Measurements from ENCODE around the gene UBAP2L. TPM values are rescaled to one million over a fixed set of nuclear protein-coding genes. Genes with fewer than 3 reads are reported as not detected.

UBAP2L gene, protein sequence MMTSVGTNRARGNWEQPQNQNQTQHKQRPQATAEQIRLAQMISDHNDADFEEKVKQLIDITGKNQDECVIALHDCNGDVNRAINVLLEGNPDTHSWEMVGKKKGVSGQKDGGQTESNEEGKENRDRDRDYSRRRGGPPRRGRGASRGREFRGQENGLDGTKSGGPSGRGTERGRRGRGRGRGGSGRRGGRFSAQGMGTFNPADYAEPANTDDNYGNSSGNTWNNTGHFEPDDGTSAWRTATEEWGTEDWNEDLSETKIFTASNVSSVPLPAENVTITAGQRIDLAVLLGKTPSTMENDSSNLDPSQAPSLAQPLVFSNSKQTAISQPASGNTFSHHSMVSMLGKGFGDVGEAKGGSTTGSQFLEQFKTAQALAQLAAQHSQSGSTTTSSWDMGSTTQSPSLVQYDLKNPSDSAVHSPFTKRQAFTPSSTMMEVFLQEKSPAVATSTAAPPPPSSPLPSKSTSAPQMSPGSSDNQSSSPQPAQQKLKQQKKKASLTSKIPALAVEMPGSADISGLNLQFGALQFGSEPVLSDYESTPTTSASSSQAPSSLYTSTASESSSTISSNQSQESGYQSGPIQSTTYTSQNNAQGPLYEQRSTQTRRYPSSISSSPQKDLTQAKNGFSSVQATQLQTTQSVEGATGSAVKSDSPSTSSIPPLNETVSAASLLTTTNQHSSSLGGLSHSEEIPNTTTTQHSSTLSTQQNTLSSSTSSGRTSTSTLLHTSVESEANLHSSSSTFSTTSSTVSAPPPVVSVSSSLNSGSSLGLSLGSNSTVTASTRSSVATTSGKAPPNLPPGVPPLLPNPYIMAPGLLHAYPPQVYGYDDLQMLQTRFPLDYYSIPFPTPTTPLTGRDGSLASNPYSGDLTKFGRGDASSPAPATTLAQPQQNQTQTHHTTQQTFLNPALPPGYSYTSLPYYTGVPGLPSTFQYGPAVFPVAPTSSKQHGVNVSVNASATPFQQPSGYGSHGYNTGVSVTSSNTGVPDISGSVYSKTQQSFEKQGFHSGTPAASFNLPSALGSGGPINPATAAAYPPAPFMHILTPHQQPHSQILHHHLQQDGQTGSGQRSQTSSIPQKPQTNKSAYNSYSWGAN
- 156 TPM for polyA plus RNA-seq (2013, experiment 1 of 2)
- polyA plus RNA-seq (2013, experiment 2 of 2), result 157 TPM

DNA sequence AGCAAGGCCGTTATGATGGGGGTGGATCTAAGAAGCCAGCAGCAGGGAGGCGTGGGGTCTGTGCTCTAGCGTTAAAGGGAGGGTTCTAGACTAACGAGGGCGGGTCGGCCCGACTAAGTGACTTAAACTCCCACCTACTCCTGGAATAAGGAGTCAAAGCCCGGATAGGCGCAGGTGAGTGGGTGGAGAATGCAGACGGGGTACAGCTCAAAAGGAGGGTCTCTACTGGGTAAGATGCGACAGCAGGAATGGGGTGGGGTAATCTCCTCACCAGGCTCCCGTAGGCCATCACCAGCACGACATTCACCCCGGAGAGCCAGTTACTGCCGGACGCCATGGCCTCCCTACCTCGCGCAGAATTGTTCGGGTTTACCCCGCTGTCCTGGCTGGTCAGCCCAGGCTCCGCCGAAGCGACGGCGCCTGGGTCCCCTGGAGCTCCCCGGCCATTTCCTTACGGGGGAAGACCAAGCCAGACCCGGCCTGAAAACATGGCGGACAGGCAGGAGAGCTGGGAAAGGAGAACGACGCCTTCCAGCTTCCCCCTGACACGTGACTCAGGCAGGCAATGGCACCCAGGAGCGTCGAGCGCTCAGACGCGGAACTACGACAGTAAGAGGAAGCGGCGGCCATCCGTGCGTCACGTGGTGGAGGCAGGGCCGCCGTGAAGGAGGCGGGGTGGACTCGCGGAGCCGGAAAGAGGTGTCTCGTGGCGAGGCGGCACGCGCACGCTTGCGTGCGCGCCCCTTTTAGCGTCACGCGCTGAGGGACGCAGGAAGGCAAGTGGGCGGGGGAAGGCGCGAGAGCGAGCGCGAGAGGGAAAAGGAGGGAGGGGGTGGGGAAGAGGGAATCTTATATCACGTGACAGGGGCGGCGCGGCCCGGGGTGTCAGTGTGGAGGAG lies at the start of gene UBAP2L:
Gene UBAP2L, plus strand, starts transcription at position 885 of the 899 bp plus-strand sequence. CDS start 4,169 bp downstream, outside the sequence.
- H3K9ac ChIP-seq (ENCODE audit: low read depth, low read length, poor library complexity), result peak within 1 kb of the TSS; percentile 99
- H3K27ac ChIP-seq (replicated peaks; ENCODE audit: low read length), result peak within 1 kb of the TSS; percentile 99
- peak within 1 kb of the TSS; percentile 97 for H3K23ac ChIP-seq (ENCODE audit: low read depth, low read length, poor library complexity)
- peak within 1 kb of the TSS; percentile 97 for H2AK5ac ChIP-seq (ENCODE audit: low read depth, low read length)
- H2BK120ac ChIP-seq (ENCODE audit: low read depth, low read length), result peak within 1 kb of the TSS; percentile 94
- H4K91ac ChIP-seq (ENCODE audit: low read depth, low read length, poor library complexity), result peak within 1 kb of the TSS; percentile 94
- H3K4me3 ChIP-seq (ENCODE audit: low read length in 2 of 2), result peak within 1 kb of the TSS; percentile 95 to 96
- H3K79me1 ChIP-seq (ENCODE audit: low read depth, low read length), result peaks cover 3% of the 10 kb centered on the region
- H2BK12ac ChIP-seq (ENCODE audit: low read length), result no peak within 1 kb of the TSS
- DNase-seq (ENCODE audit: low spot score), result peak; percentile 99
- H3K18ac ChIP-seq (ENCODE audit: low read length), result peak within 1 kb of the TSS; percentile 99
- H3K4ac ChIP-seq (ENCODE audit: low read length), result peak within 1 kb of the TSS; percentile 93
- no peaks in the 10 kb centered on the region for H3K27me3 ChIP-seq (ENCODE audit: control insufficient read depth in 3 of 3, insufficient read depth in 3 of 3, low read depth in 1 of 3, low read length in 3 of 3)
- H3K4me1 ChIP-seq (ENCODE audit: control insufficient read depth in 2 of 2, insufficient read depth in 1 of 2, low read depth in 1 of 2, low read length in 2 of 2), result peaks cover 4 to 7% of the 10 kb centered on the region in 2 donors
- H2BK15ac ChIP-seq (ENCODE audit: low read length), result peak within 1 kb of the TSS; percentile 90
- no CpG with 5 or more reads among the region's 73 CpGs for WGBS, 2 donors (ENCODE audit: extremely low coverage in 2 of 2, insufficient read length in 2 of 2, insufficient replicate concordance in 1 of 2)
- peaks cover 12 to 66% of the 10 kb centered on the region in 2 donors for H3K36me3 ChIP-seq (replicated peaks in 1 of 2; ENCODE audit: control insufficient read depth in 2 of 2, insufficient read depth in 2 of 2, low read length in 2 of 2)
- H2AFZ ChIP-seq (ENCODE audit: low read length), result peak within 1 kb of the TSS; percentile 91
- H4K8ac ChIP-seq (ENCODE audit: low read depth, low read length), result no peak within 1 kb of the TSS
- peak within 1 kb of the TSS; percentile 77 for H3K4me2 ChIP-seq (ENCODE audit: insufficient read depth, low read length, poor library complexity, severe bottlenecking)
- H2BK5ac ChIP-seq (ENCODE audit: low read length), result peak within 1 kb of the TSS; percentile 96
- H3K9me3 ChIP-seq (replicated peaks in 1 of 2; ENCODE audit: control insufficient read depth in 2 of 2, insufficient read depth in 1 of 2, low read depth in 1 of 2, low read length in 2 of 2), result peaks cover 0 to 6% of the 10 kb centered on the region in 2 donors
- H3K14ac ChIP-seq (ENCODE audit: low read length), result peak within 1 kb of the TSS; percentile 97

DNA sequence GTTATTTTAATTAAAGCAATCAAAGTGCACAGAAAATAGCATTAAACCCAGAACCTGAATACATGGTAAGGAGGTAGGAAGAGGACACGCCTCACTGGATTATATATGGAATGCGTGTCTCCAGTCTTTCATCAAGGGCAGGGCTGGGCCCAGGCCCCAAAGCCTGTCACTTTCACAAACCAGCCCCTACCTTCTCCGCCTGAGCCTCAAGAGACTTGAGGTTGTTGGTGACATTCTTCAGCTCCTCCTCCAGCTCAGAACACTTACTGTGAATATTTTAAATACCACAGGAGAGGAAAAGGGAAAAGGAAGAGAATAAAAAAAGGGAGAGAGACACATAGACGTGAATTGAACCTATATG lies 49.6 kb upstream of the UBAP2L start:
- Histone ChIP-seq H2BK12ac (ENCODE audit: low read length) (no peak overlapping the region), H3K27ac (replicated peaks; ENCODE audit: low read length) (no peak overlapping the region), H3K23ac (ENCODE audit: low read depth, low read length, poor library complexity) (no peak overlapping the region), H3K18ac (ENCODE audit: low read length) (no peak overlapping the region), H3K36me3 (replicated peaks in 1 of 2; ENCODE audit: control insufficient read depth in 2 of 2, insufficient read depth in 2 of 2, low read length in 2 of 2) (peaks cover 40 to 96% of the 10 kb centered on the region in 2 donors), H3K4ac (ENCODE audit: low read length) (no peak overlapping the region), H3K14ac (ENCODE audit: low read length) (no peak overlapping the region), H3K9me3 (replicated peaks in 1 of 2; ENCODE audit: control insufficient read depth in 2 of 2, insufficient read depth in 1 of 2, low read depth in 1 of 2, low read length in 2 of 2) (no peaks in the 10 kb centered on the region), H2AFZ (ENCODE audit: low read length) (no peak overlapping the region), H3K27me3 (ENCODE audit: control insufficient read depth in 3 of 3, insufficient read depth in 3 of 3, low read depth in 1 of 3, low read length in 3 of 3) (no peaks in the 10 kb centered on the region), H2BK15ac (ENCODE audit: low read length) (no peak overlapping the region), H2BK5ac (ENCODE audit: low read length) (no peak overlapping the region), H4K8ac (ENCODE audit: low read depth, low read length) (no peak overlapping the region), H2BK120ac (ENCODE audit: low read depth, low read length) (no peak overlapping the region), H4K91ac (ENCODE audit: low read depth, low read length, poor library complexity) (no peak overlapping the region), H3K4me3 (ENCODE audit: low read length in 2 of 2) (no peak overlapping the region), H2AK5ac (ENCODE audit: low read depth, low read length) (no peak overlapping the region), H3K79me1 (ENCODE audit: low read depth, low read length) (no peaks in the 10 kb centered on the region), H3K4me2 (ENCODE audit: insufficient read depth, low read length, poor library complexity, severe bottlenecking) (no peak overlapping the region), H3K4me1 (ENCODE audit: control insufficient read depth in 2 of 2, insufficient read depth in 1 of 2, low read depth in 1 of 2, low read length in 2 of 2) (no peaks in the 10 kb centered on the region), H3K9ac (ENCODE audit: low read depth, low read length, poor library complexity) (no peak overlapping the region)
- no peak for DNase-seq (ENCODE audit: low spot score)
- WGBS, 2 donors (ENCODE audit: extremely low coverage in 2 of 2, insufficient read length in 2 of 2, insufficient replicate concordance in 1 of 2), result no CpG with 5 or more reads among the region's 4 CpGs

DNA sequence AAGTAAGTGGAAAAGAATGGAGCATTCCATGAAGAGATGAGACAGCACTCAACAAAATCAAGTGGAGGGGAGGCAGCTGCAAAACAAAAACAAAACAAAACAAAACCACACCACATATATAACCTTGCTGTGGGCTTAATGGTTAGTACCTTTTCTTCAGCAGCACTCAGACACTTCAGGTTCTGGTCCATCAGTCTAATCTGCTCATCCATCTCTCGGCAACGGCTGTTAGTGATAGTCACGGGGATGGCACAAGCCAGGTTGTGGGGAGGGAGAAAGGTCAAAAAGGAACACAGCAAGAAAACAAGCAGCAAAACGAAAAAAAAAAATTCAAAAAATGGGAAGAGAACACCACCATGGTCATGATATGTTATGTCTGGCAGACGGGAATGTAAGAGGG lies 48.9 kb upstream of the UBAP2L start:
- Histone ChIP-seq H3K27ac (replicated peaks; ENCODE audit: low read length) (no peak overlapping the region), H3K9ac (ENCODE audit: low read depth, low read length, poor library complexity) (no peak overlapping the region), H3K4me2 (ENCODE audit: insufficient read depth, low read length, poor library complexity, severe bottlenecking) (no peak overlapping the region), H3K4me1 (ENCODE audit: control insufficient read depth in 2 of 2, insufficient read depth in 1 of 2, low read depth in 1 of 2, low read length in 2 of 2) (no peaks in the 10 kb centered on the region), H3K18ac (ENCODE audit: low read length) (no peak overlapping the region), H4K91ac (ENCODE audit: low read depth, low read length, poor library complexity) (no peak overlapping the region), H3K9me3 (replicated peaks in 1 of 2; ENCODE audit: control insufficient read depth in 2 of 2, insufficient read depth in 1 of 2, low read depth in 1 of 2, low read length in 2 of 2) (no peaks in the 10 kb centered on the region), H3K4me3 (ENCODE audit: low read length in 2 of 2) (no peak overlapping the region), H2AK5ac (ENCODE audit: low read depth, low read length) (no peak overlapping the region), H2BK120ac (ENCODE audit: low read depth, low read length) (no peak overlapping the region), H3K14ac (ENCODE audit: low read length) (no peak overlapping the region), H3K36me3 (replicated peaks in 1 of 2; ENCODE audit: control insufficient read depth in 2 of 2, insufficient read depth in 2 of 2, low read length in 2 of 2) (peaks cover 38 to 96% of the 10 kb centered on the region in 2 donors), H3K27me3 (ENCODE audit: control insufficient read depth in 3 of 3, insufficient read depth in 3 of 3, low read depth in 1 of 3, low read length in 3 of 3) (no peaks in the 10 kb centered on the region), H3K4ac (ENCODE audit: low read length) (no peak overlapping the region), H3K79me1 (ENCODE audit: low read depth, low read length) (no peaks in the 10 kb centered on the region), H2AFZ (ENCODE audit: low read length) (no peak overlapping the region), H2BK12ac (ENCODE audit: low read length) (no peak overlapping the region), H4K8ac (ENCODE audit: low read depth, low read length) (no peak overlapping the region), H3K23ac (ENCODE audit: low read depth, low read length, poor library complexity) (no peak overlapping the region), H2BK5ac (ENCODE audit: low read length) (no peak overlapping the region), H2BK15ac (ENCODE audit: low read length) (no peak overlapping the region)
- no CpG with 5 or more reads among the region's 5 CpGs for WGBS, 2 donors (ENCODE audit: extremely low coverage in 2 of 2, insufficient read length in 2 of 2, insufficient replicate concordance in 1 of 2)
- no peak for DNase-seq (ENCODE audit: low spot score)

Data from neuronal stem cell (in vitro differentiated cells).